Measurements from ENCODE around the gene SLC35G1. TPM values are rescaled to one million over a fixed set of nuclear protein-coding genes. Genes with fewer than 3 reads are reported as not detected.

SLC35G1 gene
- total and polyA plus RNA-seq, 9 donors, result 2.7 to 11.1 (median 7.1) TPM

- intact Hi-C loops (cut with DNase I), result no loop called here
- WGBS, 3 donors, result 61 to 70% (median 64%) methylated on average over 10 of the region's 10 CpGs
Measured at GRCh38 chr10:93850031-93851015, 43.5 kb upstream of the SLC35G1 start.

GRCh38 chr10:93851169-93851568, 42.6 kb upstream of the SLC35G1 start:
- H3K36me3 ChIP-seq, result no peaks in the 10 kb centered on the region
- H3K27me3 ChIP-seq, result no peaks in the 10 kb centered on the region
- intact Hi-C loops (cut with DNase I), result no loop called here
- no peaks in the 10 kb centered on the region for H3K9me3 ChIP-seq
- no peak for DNase-seq
- TF ChIP-seq CTCF (IDR thresholded peaks at IDR 0.05), result no peak
- no peak for TF ChIP-seq POLR2A (IDR thresholded peaks at IDR 0.05)
- TF ChIP-seq EP300 (IDR thresholded peaks at IDR 0.05), result no peak
- H3K4me3 ChIP-seq, result no peak overlapping the region
- H3K27ac ChIP-seq, result no peak overlapping the region
- no peaks in the 10 kb centered on the region for H3K4me1 ChIP-seq (ENCODE audit: insufficient read depth)
- WGBS, 3 donors, result 86 to 95% (median 90%) methylated on average over 3 of the region's 3 CpGs

More at GRCh38 chr10:93850031-93851015, 43.5 kb upstream of the SLC35G1 start:
- Histone ChIP-seq H3K4me1 (ENCODE audit: insufficient read depth) (no peaks in the 10 kb centered on the region), H3K4me3 (no peak overlapping the region), H3K27me3 (no peaks in the 10 kb centered on the region), H3K27ac (no peak overlapping the region), H3K36me3 (no peaks in the 10 kb centered on the region), H3K9me3 (no peaks in the 10 kb centered on the region)
- no peak for DNase-seq
- TF ChIP-seq CTCF (IDR thresholded peaks at IDR 0.05) (no peak), EP300 (IDR thresholded peaks at IDR 0.05) (no peak), POLR2A (IDR thresholded peaks at IDR 0.05) (no peak)

- Histone ChIP-seq H3K4me1 (ENCODE audit: insufficient read depth) (no peaks in the 10 kb centered on the region), H3K9me3 (no peaks in the 10 kb centered on the region), H3K36me3 (no peaks in the 10 kb centered on the region), H3K4me3 (no peak overlapping the region), H3K27me3 (no peaks in the 10 kb centered on the region), H3K27ac (no peak overlapping the region)
- TF ChIP-seq EP300 (IDR thresholded peaks at IDR 0.05) (no peak), POLR2A (IDR thresholded peaks at IDR 0.05) (no peak), CTCF (IDR thresholded peaks at IDR 0.05) (no peak)
- intact Hi-C loops (cut with DNase I), result no loop called here
- WGBS, 3 donors, result 51 to 72% (median 54%) methylated on average over 4 of the region's 4 CpGs
- DNase-seq, result no peak
Measured at GRCh38 chr10:93852476-93853095, 41.2 kb upstream of the SLC35G1 start.

- no peak for DNase-seq
- no peak overlapping the region for H3K27ac ChIP-seq
- WGBS, 3 donors, result 33 to 44% (median 38%) methylated on average over 3 of the region's 3 CpGs
- intact Hi-C loops (cut with DNase I), result no loop called here
- TF ChIP-seq POLR2A (IDR thresholded peaks at IDR 0.05), result no peak
- no peak for TF ChIP-seq CTCF (IDR thresholded peaks at IDR 0.05)
- TF ChIP-seq EP300 (IDR thresholded peaks at IDR 0.05), result no peak
- no peaks in the 10 kb centered on the region for H3K9me3 ChIP-seq
- H3K4me3 ChIP-seq, result no peak overlapping the region
- no peaks in the 10 kb centered on the region for H3K4me1 ChIP-seq (ENCODE audit: insufficient read depth)
- no peaks in the 10 kb centered on the region for H3K27me3 ChIP-seq
- no peaks in the 10 kb centered on the region for H3K36me3 ChIP-seq
Measured at GRCh38 chr10:93854975-93855374, 38.8 kb upstream of the SLC35G1 start.
